Fibroblast of villous mesenchyme (primary cell): ENCODE measurements around the gene PGM2L1. TPM values are rescaled to one million over a fixed set of nuclear protein-coding genes. Genes with fewer than 3 reads are reported as not detected.

Experiments used
- DNase-seq: peaks from one replicate; pipeline ENCODE4 v3.0.0-alpha.2; 2010; ENCODE audit warnings: low read depth
- H3K4me3 ChIP-seq: 2 replicates; pipeline ENCODE4 v1.5.1; 2011; ENCODE audit warnings: low read depth, mild to moderate bottlenecking, low read length
- CTCF ChIP-seq: IDR thresholded peaks from 2 replicates; pipeline ENCODE4 v1.5.1; 2012; ENCODE audit warnings: low read depth, mild to moderate bottlenecking, low read length; ENCODE audit not compliant: insufficient read depth
- small RNA-seq: library from RNA; depleted of rRNA; stranded (forward); fragments of <200 nt; gene quantifications from one replicate; pipeline ENCODE3, GENCODE V24; 2012
- total RNA-seq: library from RNA; depleted of rRNA; stranded (reverse); fragments of >200 nt; gene quantifications from 2 replicates; pipeline ENCODE4 v1.2.3, GENCODE V29; 2012

PGM2L1 gene
- total RNA-seq, 1 donor: 2.6 TPM

DNA sequence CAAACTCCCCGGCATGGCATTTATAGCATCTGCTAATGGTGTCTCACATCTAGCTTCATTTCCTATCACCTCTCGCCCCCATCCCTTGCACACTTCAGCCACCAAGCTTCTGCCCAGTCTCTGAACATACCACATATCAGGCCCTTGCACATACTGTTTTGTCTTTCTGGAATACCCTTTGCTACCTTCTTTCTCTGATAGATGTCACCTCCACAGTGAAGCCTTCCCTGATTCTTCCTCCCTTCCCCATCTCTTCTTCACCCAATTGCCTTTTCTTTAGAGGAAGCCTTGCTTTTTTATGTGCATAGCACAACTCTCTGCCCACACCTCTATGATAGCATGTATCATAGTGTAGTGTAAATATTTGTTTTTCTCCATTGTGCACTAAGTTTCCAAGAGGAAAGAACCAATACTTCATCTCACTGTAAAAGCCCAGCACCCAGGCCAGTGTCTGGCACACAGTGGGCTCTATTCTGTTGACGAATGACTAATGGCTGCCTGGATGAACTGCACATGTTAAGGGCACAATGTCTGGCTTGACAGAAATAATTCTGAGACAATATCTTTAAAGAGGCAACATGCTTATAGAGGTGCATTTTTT lies 114.6 kb downstream of the PGM2L1 start:
- no peak overlapping the region for H3K4me3 ChIP-seq
- DNase-seq: no peak
- TF ChIP-seq CTCF: no peak

DNA sequence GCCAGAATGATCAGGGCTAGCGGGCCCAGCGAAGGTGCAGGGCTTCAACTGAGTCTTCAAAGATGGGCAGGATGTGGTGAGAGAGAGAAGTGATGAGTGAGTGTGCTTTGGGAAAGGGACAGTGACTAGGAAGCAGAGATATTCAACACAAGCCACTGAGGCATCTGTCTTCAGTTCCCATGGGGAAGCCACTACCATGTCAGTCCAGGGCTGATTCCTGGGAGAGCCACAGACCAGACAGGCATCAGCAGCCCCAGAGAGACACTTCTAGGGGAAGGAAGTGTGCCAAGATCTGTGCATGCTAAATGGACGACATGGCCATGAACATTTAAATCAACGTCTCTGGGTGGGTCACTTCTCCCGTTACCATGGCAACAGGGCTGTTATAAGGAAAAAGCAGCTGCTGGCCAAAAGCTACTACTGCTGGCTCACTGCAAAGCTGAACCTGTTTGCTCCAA lies 115.3 kb downstream of the PGM2L1 start:
- no peak for DNase-seq
- TF ChIP-seq CTCF: no peak
- no peak overlapping the region for H3K4me3 ChIP-seq

GRCh38 chr11:74282421-74282820 lies 115.8 kb downstream of the PGM2L1 start:
- H3K4me3 ChIP-seq: no peak overlapping the region
- no peak for TF ChIP-seq CTCF
- DNase-seq: no peak

DNA sequence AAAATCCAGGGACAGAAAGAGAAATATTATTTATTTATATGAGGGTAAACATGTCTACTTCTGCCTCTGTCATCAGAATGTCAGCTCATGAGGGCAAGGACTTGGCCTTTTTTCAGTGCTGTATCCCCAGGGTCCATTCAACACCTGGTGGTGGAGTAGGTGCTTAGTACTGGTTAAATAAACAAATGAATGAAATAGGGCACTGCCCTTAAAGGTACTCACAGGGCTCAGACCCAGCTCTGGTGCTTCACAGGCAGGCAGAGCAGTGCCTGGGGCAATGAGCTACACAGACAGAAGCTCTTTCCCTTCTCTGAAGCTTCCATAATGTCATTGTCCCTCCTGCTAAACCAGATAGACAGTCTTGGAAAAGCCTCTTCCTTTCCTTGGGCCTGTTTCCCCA lies 117.7 kb downstream of the PGM2L1 start:
- DNase-seq: no peak
- TF ChIP-seq CTCF: no peak
- no peak overlapping the region for H3K4me3 ChIP-seq

Small RNAs within 50 kb of the gene (small RNA-seq; reads per million reads assigned to genes)
- gene MIR548AL: 1.1 reads per million, percentile 19 among the genes with 10 or more reads in this experiment

Other genes starting within 250 kb of the PGM2L1 start
- gene C2CD3, start 227.4 kb downstream of the PGM2L1 start, total RNA-seq: 19.6 and 54.4 TPM in 2 replicates
- gene PPME1, start 227.1 kb downstream of the PGM2L1 start, total RNA-seq: 48.0 and 165 TPM in 2 replicates
- 2.6 and 11.9 TPM in 2 replicates for gene P4HA3, start 86.8 kb downstream of the PGM2L1 start, total RNA-seq
- gene KCNE3, start 69.1 kb upstream of the PGM2L1 start, total RNA-seq: under 0.01 and 0.64 TPM in 2 replicates
- 1.7 and 2.9 TPM in 2 replicates for gene LIPT2, start 95.3 kb upstream of the PGM2L1 start, total RNA-seq
- 9.0 and 13.8 TPM in 2 replicates for gene POLD3, start 194.1 kb upstream of the PGM2L1 start, total RNA-seq